Measurements from ENCODE around the gene SIGLEC5. TPM values are rescaled to one million over a fixed set of nuclear protein-coding genes. Genes with fewer than 3 reads are reported as not detected.

The SIGLEC5 gene
- polyA plus RNA-seq, 1 of the 3 experiments (the other 2 are of a cell fraction): not detected

DNA sequence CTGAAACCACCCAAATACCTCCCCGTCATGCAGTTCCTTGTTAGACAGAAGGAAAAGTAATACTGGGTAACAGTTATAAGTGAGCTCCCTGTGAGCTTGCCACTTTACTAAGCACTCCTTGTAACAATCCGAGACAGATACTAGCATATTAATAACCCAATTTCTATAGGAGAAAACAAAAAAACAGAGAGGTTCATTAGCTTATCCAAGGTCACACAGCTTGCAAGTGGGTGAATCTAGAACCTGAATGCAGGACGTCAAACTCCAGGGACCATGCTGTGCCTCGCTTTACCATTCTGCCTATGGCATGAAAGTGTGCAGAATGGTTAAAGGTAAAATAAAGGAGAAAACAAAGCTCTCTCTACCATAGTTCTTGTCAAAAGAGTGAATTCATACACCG is 15.4 kb downstream of the SIGLEC5 start:
- Histone ChIP-seq H3F3A (replicated peaks; ENCODE audit: insufficient read depth) (no peaks in the 10 kb centered on the region), H3K9me2 (no peaks in the 10 kb centered on the region), H3K4me1 (ENCODE audit: control insufficient read depth in 1 of 2, insufficient read depth in 2 of 2, low read depth in 1 of 2, low read length in 1 of 2) (no peaks in the 10 kb centered on the region), H3K4me2 (no peak overlapping the region), H3K79me2 (ENCODE audit: insufficient read depth) (no peaks in the 10 kb centered on the region), H3K9ac (no peak overlapping the region), H3K27me3 (ENCODE audit: insufficient read depth) (peaks cover 38% of the 10 kb centered on the region; the same call in 1 of the 2 replicates), H3K9me3 (no peaks in the 10 kb centered on the region), H2AFZ (ENCODE audit: low read depth) (no peak overlapping the region), H3K4me3 (ENCODE audit: low read depth in 2 of 2, low read length in 1 of 2) (no peak overlapping the region), H3K36me3 (replicated peaks in 1 of 2; ENCODE audit: control insufficient read depth in 1 of 2, insufficient read depth in 2 of 2, low read length in 1 of 2) (no peaks in the 10 kb centered on the region), H4K20me1 (ENCODE audit: insufficient read depth) (no peaks in the 10 kb centered on the region), H3K27ac (ENCODE audit: low read depth in 2 of 2, low read length in 1 of 2) (no peak overlapping the region)
- POLR2A ChIA-PET: no interaction called here
- WGBS (ENCODE audit: low lambda C conversion rate): 16% methylated on average over 5 of the region's 5 CpGs
- TF ChIP-seq NRF1 (IDR thresholded peaks at IDR 0.05; ENCODE audit: low read depth, low read length) (no peak), RFX5 (IDR thresholded peaks at IDR 0.05; ENCODE audit: low read length) (no peak), TEAD4 (IDR thresholded peaks at IDR 0.05; ENCODE audit: borderline replicate concordance, insufficient read depth) (no peak), FOXM1 (IDR thresholded peaks at IDR 0.05; ENCODE audit: low read depth) (no peak), JUND (IDR thresholded peaks at IDR 0.05) (no peak), GATA2 (CRISPR knock-in tag; IDR thresholded peaks at IDR 0.05) (no peak), RCOR1 (IDR thresholded peaks at IDR 0.05; ENCODE audit: low read length) (no peak), RXRA (IDR thresholded peaks at IDR 0.05; ENCODE audit: borderline replicate concordance, low read depth) (no peak)
- TF ChIP-seq, protein P1, sequence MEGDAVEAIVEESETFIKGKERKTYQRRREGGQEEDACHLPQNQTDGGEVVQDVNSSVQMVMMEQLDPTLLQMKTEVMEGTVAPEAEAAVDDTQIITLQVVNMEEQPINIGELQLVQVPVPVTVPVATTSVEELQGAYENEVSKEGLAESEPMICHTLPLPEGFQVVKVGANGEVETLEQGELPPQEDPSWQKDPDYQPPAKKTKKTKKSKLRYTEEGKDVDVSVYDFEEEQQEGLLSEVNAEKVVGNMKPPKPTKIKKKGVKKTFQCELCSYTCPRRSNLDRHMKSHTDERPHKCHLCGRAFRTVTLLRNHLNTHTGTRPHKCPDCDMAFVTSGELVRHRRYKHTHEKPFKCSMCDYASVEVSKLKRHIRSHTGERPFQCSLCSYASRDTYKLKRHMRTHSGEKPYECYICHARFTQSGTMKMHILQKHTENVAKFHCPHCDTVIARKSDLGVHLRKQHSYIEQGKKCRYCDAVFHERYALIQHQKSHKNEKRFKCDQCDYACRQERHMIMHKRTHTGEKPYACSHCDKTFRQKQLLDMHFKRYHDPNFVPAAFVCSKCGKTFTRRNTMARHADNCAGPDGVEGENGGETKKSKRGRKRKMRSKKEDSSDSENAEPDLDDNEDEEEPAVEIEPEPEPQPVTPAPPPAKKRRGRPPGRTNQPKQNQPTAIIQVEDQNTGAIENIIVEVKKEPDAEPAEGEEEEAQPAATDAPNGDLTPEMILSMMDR (IDR thresholded peaks at IDR 0.05): no peak
- TF ChIP-seq, protein P2, sequence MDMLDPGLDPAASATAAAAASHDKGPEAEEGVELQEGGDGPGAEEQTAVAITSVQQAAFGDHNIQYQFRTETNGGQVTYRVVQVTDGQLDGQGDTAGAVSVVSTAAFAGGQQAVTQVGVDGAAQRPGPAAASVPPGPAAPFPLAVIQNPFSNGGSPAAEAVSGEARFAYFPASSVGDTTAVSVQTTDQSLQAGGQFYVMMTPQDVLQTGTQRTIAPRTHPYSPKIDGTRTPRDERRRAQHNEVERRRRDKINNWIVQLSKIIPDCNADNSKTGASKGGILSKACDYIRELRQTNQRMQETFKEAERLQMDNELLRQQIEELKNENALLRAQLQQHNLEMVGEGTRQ (IDR thresholded peaks at IDR 0.05; ENCODE audit: borderline replicate concordance, low read depth, low read length): no peak
- TF ChIP-seq, protein P3, sequence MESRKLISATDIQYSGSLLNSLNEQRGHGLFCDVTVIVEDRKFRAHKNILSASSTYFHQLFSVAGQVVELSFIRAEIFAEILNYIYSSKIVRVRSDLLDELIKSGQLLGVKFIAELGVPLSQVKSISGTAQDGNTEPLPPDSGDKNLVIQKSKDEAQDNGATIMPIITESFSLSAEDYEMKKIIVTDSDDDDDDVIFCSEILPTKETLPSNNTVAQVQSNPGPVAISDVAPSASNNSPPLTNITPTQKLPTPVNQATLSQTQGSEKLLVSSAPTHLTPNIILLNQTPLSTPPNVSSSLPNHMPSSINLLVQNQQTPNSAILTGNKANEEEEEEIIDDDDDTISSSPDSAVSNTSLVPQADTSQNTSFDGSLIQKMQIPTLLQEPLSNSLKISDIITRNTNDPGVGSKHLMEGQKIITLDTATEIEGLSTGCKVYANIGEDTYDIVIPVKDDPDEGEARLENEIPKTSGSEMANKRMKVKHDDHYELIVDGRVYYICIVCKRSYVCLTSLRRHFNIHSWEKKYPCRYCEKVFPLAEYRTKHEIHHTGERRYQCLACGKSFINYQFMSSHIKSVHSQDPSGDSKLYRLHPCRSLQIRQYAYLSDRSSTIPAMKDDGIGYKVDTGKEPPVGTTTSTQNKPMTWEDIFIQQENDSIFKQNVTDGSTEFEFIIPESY (IDR thresholded peaks at IDR 0.05; ENCODE audit: borderline replicate concordance, low read depth): no peak
- no peak for DNase-seq
- CTCF ChIA-PET: interaction anchor here (0.9 kb wide), 2 partner anchors 42 to 136 kb away, joined by 3 to 5 read pairs; partner anchors contain the start of gene CEACAM18

- H3K9ac ChIP-seq: no peak overlapping the region
- no peak for DNase-seq
- 17% methylated on average over 1 of the region's 1 CpG for WGBS (ENCODE audit: low lambda C conversion rate)
- no peak overlapping the region for H3K4me2 ChIP-seq
- no peak overlapping the region for H2AFZ ChIP-seq (ENCODE audit: low read depth)
- H3K4me3 ChIP-seq (ENCODE audit: low read depth in 2 of 2, low read length in 1 of 2): no peak overlapping the region
- H3K4me1 ChIP-seq (ENCODE audit: control insufficient read depth in 1 of 2, insufficient read depth in 2 of 2, low read depth in 1 of 2, low read length in 1 of 2): no peaks in the 10 kb centered on the region
- H3K9me3 ChIP-seq: no peaks in the 10 kb centered on the region
- ChIA-PET CTCF (interaction anchor here (0.7 kb wide), 1 partner anchor 57 kb away, joined by 3 read pairs; no protein-coding TSS in a partner anchor), POLR2A (no interaction called here)
- no peaks in the 10 kb centered on the region for H3F3A ChIP-seq (replicated peaks; ENCODE audit: insufficient read depth)
- H4K20me1 ChIP-seq (ENCODE audit: insufficient read depth): no peaks in the 10 kb centered on the region
- peaks cover 18% of the 10 kb centered on the region; the same call in 1 of the 2 replicates for H3K27me3 ChIP-seq (ENCODE audit: insufficient read depth)
- H3K9me2 ChIP-seq: no peaks in the 10 kb centered on the region
- H3K27ac ChIP-seq (ENCODE audit: low read depth in 2 of 2, low read length in 1 of 2): no peak overlapping the region
- no peaks in the 10 kb centered on the region for H3K36me3 ChIP-seq (replicated peaks in 1 of 2; ENCODE audit: control insufficient read depth in 1 of 2, insufficient read depth in 2 of 2, low read length in 1 of 2)
- H3K79me2 ChIP-seq (ENCODE audit: insufficient read depth): no peaks in the 10 kb centered on the region
- TF ChIP-seq JUND (IDR thresholded peaks at IDR 0.05) (no peak), EZH2phosphoT487 (IDR thresholded peaks at IDR 0.05; ENCODE audit: borderline replicate concordance, low read depth) (no peak), FOXM1 (IDR thresholded peaks at IDR 0.05; ENCODE audit: low read depth) (no peak), MXI1 (IDR thresholded peaks at IDR 0.05; ENCODE audit: low read depth, low read length) (no peak), GATA2 (CRISPR knock-in tag; IDR thresholded peaks at IDR 0.05) (no peak), SMC3 (IDR thresholded peaks at IDR 0.05; ENCODE audit: low read depth, low read length) (no peak), NFIC (IDR thresholded peaks at IDR 0.05; ENCODE audit: borderline replicate concordance) (no peak), ELF1 (IDR thresholded peaks at IDR 0.05) (no peak)
- TF ChIP-seq, protein P1 (IDR thresholded peaks at IDR 0.05): no peak
- TF ChIP-seq, protein P4, sequence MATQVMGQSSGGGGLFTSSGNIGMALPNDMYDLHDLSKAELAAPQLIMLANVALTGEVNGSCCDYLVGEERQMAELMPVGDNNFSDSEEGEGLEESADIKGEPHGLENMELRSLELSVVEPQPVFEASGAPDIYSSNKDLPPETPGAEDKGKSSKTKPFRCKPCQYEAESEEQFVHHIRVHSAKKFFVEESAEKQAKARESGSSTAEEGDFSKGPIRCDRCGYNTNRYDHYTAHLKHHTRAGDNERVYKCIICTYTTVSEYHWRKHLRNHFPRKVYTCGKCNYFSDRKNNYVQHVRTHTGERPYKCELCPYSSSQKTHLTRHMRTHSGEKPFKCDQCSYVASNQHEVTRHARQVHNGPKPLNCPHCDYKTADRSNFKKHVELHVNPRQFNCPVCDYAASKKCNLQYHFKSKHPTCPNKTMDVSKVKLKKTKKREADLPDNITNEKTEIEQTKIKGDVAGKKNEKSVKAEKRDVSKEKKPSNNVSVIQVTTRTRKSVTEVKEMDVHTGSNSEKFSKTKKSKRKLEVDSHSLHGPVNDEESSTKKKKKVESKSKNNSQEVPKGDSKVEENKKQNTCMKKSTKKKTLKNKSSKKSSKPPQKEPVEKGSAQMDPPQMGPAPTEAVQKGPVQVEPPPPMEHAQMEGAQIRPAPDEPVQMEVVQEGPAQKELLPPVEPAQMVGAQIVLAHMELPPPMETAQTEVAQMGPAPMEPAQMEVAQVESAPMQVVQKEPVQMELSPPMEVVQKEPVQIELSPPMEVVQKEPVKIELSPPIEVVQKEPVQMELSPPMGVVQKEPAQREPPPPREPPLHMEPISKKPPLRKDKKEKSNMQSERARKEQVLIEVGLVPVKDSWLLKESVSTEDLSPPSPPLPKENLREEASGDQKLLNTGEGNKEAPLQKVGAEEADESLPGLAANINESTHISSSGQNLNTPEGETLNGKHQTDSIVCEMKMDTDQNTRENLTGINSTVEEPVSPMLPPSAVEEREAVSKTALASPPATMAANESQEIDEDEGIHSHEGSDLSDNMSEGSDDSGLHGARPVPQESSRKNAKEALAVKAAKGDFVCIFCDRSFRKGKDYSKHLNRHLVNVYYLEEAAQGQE (IDR thresholded peaks at IDR 0.05; ENCODE audit: low read depth, low read length): no peak
Observed at GRCh38 chr19:51610576-51610975, 19.6 kb downstream of the SIGLEC5 start.
